HG03159 (cell line): Measurements from ENCODE around the gene SLC15A5.

ENCODE experiments used
- ATAC-seq: cut with Tn5 transposase; IDR thresholded peaks from one replicate; pipeline ENCODE4 v1.9.1; 2021; ENCODE audit warnings: mild to moderate bottlenecking, moderate library complexity; ENCODE audit not compliant: unreplicated experiment

SLC15A5 gene

GRCh38 chr12:16183541-16183940, 93.9 kb downstream of the SLC15A5 start:
- no peak for ATAC-seq

- no peak for ATAC-seq
Observed at GRCh38 chr12:16175840-16176239, 101.6 kb downstream of the SLC15A5 start.

- no peak for ATAC-seq
Observed at GRCh38 chr12:16174282-16174681, 103.2 kb downstream of the SLC15A5 start.

GRCh38 chr12:16171348-16171747, 106.1 kb downstream of the SLC15A5 start:
- no peak for ATAC-seq

GRCh38 chr12:16168078-16168477, 109.4 kb downstream of the SLC15A5 start:
- no peak for ATAC-seq

- ATAC-seq, result no peak
Observed at GRCh38 chr12:16166563-16167470, 110.7 kb downstream of the SLC15A5 start.

GRCh38 chr12:16165506-16165905, 112.0 kb downstream of the SLC15A5 start:
- no peak for ATAC-seq

- ATAC-seq, result no peak
Observed at GRCh38 chr12:16163901-16164300, 113.6 kb downstream of the SLC15A5 start.

GRCh38 chr12:16163146-16163545, 114.3 kb downstream of the SLC15A5 start:
- ATAC-seq, result no peak

GRCh38 chr12:16159571-16159970, 117.9 kb downstream of the SLC15A5 start:
- ATAC-seq, result no peak

GRCh38 chr12:16158050-16158449, 119.4 kb downstream of the SLC15A5 start:
- no peak for ATAC-seq

GRCh38 chr12:16155938-16156337, 121.5 kb downstream of the SLC15A5 start:
- no peak for ATAC-seq

- no peak for ATAC-seq
Observed at GRCh38 chr12:16154990-16155389, 122.5 kb downstream of the SLC15A5 start.

- no peak for ATAC-seq
Observed at GRCh38 chr12:16152885-16153673, 124.4 kb downstream of the SLC15A5 start.

- ATAC-seq, result no peak
Observed at GRCh38 chr12:16150276-16150675, 127.2 kb downstream of the SLC15A5 start.

GRCh38 chr12:16148938-16149337, 128.5 kb downstream of the SLC15A5 start:
- no peak for ATAC-seq
